NCI-H748 (cell line): ENCODE data around the gene POLR3K.
A peak's percentile ranks its signal among the peaks of the same experiment; 100 is the strongest.

Experiments
- DNase-seq: peaks from one replicate; lab custom pipeline; 2025; ENCODE audit not compliant: unreplicated experiment; lab: John Stamatoyannopoulos, UW

The POLR3K gene

DNA sequence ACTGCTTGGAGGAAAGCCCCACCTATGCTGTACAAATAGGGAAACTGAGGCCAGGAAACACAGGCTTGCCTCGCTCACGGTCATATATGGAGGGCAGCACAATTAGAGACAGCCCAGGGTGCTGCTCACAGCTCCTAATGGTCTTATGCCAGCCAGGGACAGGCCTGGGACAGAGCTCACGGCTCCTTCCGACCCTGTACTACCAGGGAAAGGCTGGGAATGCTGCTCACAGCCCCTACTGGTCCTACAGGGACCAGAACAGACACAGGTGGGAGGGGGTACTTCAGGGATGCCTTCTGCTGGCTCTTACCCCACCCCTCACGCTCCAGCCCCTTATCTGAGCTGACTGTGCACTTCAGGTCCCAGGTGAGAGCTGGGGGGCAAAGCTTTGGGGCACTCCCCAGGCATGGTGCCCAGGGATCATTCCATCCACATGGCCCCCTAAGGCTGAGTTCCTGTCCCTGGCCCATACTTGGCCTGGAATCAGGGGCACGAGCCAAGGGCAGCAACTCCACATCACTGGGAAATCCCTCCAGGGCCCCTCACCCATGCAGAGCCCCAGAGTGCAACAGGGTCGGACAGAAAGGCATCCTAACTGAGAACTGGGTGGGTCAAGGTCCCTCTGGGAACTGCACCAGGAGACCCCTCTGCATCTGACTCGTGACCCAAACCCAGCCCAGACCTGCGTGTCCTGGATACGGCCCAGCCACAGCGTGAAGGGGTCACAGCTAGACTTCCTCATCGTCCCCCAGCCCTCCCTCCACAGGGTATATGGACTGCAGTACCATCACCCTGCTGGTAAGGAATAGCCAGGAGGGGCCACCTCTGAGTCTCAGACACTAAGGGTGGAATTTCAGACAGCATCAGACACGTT lies 13.1 kb upstream of the POLR3K start:
- DNase-seq = no peak

DNA sequence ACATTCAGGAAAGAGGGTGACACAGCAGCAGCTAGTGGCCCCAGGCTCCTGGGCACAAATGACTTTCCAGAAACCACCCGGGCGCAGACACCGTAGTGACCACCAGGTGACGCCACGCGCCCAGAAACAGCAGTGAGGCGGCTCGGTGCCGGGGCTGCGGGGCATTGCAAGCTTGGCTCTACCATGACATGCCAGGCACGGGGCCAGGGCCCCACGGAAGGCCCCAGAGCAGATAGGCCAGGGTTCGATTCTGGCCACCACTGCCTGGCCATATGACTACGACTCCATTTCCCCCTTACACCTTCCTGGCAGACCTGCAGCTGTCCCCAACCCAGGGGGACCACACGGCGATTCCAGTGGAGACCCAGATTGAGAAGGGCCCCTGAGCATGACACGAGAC lies 12.3 kb upstream of the POLR3K start:
- peak; percentile 53 for DNase-seq

DNA sequence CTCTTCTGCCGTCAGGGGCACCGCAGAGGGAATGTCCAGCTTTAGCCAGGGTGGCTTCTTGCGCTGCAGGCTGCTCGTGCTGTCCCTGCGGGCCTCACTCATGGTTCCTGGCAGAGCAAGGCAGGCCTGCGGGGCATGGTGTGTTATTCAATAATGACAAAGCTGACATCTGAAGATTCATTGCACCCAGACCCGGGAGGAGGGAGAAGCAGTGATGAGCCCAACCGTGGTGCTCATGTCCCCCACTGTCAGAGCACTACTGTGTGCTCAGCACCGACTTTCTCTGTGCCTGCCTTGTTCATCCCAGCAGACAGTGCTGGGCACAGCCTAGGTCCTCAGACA lies 11.5 kb upstream of the POLR3K start:
- no peak for DNase-seq

DNA sequence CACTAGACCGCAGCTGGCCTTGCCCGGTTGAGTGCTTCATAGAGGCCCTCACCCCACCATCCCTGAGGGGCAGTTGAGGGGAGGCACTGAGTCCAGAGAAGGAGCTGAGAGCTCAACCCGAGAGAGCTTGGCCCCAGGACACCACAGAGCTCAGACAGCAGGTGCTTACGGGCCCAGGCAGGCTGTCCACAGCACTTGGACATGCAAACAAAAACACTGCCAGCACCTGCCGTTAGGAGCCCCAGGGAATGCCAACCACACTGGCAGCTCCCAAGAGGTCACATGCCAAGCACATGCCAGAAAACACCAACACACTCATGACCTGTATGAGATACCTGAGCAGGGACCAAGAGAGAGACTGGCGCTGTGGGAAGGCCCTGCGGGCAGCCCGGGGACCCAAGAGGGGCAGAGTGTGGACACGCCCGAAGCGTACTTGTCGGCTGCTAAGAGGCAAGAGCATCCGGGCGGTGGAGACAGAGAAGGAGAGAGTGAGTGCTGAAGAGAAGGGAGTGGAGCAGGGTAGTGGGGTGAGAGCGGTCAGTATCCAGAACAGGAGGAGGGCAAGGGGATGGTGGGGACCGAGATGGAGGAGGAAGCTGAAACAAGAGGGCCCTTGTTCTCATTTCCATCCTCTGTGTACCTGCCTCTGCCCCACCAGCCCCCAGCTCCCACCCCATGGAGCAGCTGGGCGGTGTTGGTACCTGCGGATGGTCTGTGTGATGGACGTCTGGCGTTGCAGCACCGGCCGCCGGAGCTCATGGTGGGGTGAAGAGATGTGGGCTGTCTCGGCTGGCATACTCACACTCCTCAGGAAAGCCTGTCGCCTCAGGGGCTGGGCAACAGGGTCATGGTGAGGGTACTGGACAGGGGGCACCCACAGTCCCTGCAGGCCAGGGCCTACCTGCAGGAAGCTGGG lies 10.8 kb upstream of the POLR3K start:
- DNase-seq = no peak

DNA sequence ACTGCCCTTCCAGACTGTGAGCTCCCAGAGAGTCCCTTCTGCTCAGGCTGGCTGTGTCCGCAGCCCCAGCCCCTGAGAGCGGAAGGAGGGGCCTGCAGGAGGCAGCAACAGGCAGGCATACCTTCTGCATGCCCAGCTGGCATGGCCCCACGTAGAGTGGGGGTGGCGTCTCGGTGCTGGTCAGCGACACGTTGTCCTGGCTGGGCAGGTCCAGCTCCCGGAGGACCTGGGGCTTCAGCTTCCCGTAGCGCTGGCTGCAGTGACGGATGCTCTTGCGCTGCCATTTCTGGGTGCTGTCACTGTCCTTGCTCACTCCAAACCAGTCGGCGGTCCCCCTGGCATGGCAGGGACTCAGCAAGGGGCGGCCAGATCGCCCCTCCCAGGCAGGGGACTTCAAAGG lies 10.1 kb upstream of the POLR3K start:
- no peak for DNase-seq

DNA sequence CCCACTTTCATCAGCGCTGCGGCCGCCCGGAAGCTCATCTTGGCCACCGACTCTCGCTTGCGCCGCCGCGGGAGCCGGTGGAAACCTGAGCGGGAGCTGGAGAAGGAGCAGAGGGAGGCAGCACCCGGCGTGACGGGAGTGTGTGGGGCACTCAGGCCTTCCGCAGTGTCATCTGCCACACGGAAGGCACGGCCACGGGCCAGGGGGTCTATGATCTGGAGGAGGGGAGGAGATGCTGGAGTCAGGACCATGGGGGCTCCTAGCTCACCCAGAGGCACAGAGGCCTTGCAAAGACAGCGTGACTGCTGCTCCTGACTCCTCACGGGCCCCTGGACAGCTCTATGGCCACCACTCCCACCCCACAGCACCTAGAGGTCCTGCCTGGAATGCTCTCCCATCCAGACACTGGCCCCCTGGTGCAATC lies 9.6 kb upstream of the POLR3K start:
- DNase-seq = no peak

DNA sequence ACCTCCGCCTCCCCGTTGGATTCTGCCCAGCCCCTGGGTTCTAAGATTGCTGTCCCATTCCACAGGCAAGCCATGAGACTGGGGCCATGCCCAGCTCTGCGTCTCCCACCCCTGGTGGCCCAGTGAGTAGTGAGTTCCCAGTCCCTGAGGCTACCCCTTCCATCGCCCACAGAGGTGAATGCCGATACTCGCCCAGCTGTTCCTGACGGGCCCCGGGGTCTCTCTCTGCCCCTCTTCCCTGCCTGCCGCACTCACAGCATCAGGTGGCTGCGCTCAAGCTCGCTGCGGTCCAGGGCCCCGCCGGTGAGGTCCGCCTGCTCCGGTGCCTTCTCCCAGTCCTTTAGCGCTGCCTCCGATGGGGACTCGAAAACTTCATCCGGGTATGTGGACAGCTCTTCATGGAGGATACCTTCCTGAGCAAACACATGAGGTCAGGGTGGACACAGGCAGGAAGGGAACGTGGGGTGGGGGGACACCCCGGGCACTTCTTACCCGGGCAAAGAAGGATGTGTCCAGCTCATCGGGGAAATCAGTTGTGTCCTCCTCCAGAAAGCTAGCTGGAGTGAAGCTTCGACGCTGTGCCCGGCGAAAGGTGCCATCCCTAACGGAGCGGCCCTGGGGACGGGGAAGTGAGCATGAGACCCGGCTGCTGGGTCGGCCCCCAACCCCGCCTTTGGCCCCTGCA lies 9.0 kb upstream of the POLR3K start:
- DNase-seq = no peak

DNA sequence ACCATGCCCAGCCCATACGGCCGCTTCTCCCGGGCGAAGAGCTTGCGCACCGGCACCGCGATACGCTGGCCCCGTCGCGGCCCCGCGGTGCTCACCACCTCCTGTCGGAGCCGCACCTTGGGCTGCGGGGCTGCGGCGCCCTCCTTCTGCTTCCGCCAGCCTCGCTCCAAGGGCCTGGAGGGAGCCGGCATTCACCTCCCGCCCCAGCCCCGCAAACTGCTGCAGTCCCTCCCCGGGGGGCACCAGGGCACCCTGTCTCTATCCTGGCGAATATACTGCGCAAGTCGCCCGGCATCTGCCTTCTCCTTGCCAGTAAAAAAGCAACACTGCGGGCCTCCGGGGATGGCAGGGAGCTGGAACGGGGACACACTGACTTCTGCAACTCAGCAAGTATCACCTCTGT lies 8.5 kb upstream of the POLR3K start:
- no peak for DNase-seq

DNA sequence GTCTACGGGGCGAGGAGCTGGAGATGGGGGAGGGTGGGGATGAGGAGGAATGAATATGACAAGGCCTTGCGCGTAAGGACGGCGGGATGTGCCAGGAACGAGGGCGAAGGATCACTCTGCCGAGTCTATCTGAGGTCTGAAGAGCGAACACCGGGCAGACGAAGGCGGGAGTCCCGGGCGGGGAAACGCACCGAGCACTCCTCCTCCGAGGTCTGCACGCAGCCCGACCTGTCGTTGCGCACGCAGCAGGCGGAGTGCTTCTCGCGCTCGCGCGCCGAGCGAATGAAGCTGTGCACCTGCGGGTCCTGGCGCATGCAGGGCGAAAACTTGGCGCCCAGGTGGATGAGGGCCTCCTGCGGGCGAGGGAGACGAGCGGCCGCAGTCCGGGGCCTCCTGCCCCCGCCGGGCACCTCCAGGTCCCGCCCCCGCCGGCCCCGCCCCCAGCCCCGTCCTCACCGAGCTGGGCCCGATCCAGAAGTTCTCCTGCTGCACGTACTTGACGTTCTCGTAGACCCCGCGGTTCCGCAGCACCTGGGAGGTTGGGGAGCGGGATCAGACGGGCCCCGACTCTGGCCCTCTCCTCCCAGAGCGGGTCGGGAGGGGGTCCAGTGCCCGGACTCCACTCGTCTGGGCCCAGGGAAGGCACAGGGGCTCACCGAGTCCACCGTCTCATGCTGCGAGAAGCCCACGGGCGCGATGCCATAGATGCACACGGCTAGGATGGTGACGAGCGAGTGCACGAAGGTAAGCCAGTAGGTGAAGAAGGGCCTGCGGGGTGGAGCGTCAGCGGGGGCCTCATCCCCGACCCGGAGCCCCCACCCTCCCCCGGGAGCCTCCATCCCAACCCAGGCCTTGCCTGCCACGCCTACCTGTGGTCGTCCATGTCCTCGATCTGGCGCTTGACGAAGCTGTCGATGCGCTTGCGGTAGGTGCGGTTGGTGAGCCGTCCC lies 7.8 kb upstream of the POLR3K start:
- DNase-seq = no peak

DNA sequence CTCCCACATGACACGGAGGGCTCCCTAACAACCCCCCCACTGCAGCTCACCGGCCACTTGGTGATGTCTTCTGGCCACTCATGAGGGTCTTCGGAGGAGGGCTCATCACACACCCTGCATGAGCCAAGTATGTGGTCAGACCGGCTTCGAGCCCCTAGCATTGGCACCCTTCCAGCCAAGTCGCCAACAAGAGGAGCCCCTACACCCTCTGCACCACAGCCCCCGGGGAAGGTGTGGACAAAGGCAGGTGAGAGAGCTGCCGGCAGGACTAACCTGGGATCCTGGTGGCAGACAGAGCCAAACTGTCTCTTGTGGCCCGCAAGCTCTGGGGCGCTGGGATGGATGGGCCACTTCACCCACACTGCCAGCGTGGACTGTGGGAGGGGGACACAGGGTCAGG lies 6.8 kb upstream of the POLR3K start:
- DNase-seq = no peak

DNA sequence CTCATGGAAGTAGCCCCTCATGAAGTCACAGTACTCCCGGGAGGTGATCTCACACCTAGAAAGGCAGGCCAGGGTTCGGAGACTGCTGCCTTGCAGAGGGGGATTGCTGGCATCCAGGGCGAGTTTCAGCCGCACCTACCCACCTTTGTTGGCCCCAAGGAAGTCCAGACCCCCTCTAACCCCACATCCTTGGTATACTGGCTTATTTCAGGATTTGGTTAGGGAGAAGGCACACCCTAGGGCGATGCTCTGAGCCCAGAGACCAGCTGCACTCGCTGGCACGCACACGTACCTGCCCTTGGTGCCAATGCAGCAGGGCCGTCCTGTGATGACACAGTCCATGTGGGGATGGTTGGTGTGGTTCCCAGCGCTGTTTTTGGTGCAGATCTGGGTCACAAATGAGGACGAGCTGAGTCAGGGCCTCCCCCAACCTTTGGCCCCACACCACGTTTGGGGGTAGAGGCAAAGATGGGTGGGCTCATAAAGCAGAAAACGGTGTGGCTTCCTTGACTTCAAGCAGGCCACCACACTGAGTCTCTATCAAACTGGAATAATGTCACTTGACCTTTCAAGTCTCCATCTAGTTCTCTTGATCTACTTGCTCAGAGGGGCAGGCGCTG lies 6.1 kb upstream of the POLR3K start:
- no peak for DNase-seq

DNA sequence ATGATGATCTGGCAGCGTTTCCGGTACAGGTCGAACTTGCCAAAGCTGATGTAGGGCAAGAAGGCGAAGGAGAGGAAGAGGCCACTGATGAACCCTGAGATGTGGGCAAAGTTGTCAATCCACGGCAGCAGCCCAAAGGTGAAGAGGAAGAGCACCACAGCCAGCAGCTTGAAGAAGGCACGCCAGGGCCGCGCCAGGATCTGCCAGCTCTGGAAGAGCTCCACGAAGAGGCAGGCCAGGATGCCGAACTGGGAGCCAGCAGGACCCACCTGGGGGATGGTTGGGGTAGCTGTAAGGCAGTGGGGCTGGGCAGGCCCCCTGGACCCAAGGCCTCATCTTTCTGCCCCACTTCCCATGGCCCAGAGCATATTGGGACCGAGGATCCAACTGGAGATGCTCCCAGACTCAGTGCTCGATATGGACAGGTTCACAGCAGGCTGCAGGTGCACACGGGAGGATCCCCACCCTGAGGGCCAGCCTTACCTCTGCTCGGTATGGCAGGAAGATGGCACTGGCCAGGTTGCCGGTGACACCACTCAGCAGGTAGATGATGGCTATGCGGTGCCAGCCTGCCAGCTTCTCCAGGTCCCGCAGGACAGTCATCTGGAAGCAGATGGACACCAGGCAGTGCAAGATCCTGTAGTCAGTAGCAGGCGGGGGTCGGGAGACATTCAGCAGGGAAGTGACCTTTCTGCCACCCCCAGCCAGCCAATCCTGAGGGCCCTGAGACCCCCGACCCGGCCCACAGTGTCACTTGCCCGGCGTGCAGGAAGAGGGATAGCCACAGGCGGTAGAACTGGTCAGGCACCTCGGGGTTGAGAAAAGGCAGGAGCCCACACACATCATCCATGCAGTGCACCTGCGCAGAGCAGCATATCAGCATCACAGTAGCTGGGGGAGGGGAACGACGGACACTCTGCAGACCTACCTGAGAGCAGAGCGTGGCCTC lies 5.4 kb upstream of the POLR3K start:
- no peak for DNase-seq

DNA sequence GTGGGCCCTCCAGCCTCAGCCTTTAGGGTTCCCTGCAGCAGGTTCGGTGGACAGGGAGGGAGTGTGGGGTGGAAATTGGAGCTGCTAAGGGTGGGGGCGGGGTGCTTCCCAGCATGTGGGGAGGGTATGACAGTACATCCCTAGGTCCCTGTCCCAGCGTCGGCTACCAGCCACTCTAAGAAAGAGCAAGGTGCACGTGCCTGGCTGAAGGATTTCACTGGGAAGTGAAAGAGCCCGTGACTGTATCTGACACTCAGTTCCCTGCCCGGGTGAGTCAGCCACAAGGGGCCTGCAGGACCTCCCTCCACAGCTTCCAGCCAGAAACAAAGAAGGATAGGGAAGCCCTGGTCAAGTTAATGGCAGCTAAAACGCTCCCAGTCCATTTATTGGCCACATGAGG lies 4.3 kb upstream of the POLR3K start:
- no peak for DNase-seq

DNA sequence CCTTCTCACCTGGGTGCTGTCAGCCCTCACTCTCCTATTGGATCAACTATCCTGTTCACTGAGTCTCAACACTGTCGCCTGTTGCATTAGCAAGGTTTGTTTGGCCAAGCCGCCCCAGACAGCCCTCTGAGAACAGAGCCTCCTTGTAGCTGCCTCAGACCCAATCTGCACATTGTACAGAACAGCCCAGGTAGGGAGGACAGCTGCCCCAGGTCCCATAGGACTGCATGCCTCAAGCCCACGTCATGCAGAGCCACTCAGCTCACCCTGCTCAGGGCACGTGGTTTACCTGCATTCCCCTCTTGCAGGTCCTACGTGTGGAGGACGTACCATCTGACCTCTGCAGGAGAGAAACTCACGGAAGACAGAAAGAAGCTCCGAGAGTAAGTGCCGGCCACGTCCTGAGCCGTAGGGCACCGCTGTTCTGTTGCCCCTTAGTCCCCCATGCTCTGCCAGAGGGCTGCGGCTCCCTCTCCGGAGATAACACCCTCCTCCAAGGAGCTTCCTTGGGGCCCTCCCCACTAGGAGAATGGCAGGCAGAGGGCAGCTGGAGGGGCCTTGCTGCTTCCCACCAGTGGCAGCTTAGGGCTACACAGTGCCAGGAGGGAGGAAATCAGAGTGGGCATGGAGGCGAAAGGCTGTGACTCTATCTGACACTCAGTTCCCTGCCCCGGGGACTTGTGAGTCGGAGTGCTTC lies 3.0 kb upstream of the POLR3K start:
- no peak for DNase-seq

DNA sequence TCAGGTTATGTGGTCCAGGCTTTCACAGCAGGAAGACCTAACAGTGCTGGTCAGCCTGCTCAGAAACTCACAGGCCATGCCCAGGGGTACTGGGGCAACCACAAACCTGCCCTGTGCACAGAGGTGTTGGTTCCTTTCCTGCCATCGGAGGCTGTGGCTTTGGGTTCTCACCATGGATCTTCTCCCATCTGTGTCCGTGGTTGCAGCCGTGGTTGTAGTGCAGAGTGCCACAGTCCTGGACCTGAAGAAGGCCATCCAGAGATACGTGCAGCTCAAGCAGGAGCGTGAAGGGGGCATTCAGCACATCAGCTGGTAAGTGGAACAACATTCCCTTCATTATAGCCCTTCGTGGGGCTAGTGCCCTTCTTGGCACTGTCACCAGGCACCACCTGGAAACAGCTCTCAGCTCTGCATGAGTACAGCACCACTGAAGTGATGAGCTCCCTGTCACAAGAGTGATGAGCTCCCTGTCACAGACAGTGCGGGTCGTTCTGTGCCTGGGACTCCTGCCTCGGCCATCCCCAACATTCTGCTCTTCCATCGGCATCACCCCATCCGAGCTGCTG lies 2.2 kb upstream of the POLR3K start:
- no peak for DNase-seq

DNA sequence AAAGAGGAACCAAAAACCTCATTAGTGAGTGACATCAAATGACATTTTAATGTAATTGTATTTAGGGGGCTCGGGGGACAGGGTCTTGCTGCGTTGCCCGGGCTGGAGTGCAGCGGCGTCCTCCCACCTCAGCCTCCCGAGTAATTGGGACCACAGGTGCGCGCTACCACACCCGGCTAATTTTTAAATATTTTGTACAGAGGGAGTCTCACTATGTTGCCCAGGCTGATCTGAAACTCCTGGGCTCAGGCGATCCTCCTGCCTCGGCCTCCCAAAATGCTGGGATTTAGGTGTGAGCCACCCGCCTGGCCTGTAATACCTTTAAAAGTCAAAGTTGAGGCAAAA lies 801 bp upstream of the POLR3K start:
- DNase-seq = no peak

DNA sequence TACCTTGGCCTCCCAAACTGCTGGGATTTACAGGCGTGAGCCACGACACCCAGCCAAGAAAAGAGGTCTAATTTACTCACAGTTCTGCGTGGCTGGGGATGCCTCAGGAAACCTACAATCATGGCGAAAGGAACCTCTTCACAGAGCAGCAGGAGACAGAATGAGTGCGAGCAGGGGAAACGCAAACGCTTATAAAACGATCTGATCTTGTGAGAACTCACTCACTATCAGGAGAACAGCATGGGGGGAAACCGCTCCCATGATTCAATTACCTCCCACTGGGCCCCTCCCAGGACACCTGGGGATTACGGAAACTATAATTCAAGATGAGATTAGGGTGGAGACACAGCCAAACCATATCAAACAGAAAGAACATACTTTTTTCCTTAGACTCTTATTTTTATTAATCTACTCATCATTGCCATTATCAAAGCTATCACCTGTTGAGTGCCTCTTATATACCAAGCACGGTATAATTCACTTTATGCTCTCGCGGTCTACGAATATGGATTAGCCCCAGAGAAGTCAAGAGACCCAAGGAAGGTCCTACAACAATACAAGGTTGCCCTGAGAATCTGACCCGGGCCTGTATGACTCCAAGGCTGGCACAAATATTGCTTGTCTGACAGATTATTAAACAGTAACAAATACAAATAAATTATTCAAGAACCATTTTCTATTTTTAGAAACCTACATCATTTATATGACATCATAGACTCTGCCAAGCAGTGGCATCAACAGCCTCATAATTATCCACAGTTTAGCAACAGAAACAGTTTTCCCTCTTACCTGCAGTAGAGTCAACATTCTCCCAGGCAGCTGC lies 2.4 kb downstream of the POLR3K start:
- no peak for DNase-seq
